GM18498 (cell line): ENCODE measurements around the gene NCK2.
"Not testable (repeated sequence)": the region's sequence is repeated elsewhere in the genome, so short reads cannot be mapped to it uniquely, and the experiment has no call there.

Experiments
- ATAC-seq: cut with Tn5 transposase; IDR thresholded peaks from one replicate; pipeline ENCODE4 v1.9.1; 2021; ENCODE audit warnings: mild to moderate bottlenecking, moderate library complexity; ENCODE audit not compliant: unreplicated experiment

NCK2 gene

DNA sequence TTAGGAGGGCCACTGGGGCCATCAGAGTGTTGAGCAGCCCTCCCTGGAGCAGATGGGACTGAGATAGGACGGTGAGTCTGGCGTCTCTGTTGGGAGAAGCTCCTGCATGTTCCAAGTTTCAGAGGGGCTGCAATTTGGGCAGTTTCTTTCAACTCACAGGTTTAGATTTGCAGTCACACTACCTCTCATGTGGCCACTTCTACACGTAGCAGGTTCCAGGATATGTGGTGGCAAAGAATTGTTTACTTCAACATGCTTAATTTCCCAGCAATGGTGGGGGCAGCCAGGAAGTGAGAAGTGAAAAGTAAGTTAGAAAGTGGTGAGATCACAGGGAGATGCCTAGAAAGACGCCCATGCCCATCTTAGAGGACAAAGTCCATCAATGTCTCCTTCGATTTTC is 9.3 kb downstream of the NCK2 start:
- peak; percentile 43 for ATAC-seq

DNA sequence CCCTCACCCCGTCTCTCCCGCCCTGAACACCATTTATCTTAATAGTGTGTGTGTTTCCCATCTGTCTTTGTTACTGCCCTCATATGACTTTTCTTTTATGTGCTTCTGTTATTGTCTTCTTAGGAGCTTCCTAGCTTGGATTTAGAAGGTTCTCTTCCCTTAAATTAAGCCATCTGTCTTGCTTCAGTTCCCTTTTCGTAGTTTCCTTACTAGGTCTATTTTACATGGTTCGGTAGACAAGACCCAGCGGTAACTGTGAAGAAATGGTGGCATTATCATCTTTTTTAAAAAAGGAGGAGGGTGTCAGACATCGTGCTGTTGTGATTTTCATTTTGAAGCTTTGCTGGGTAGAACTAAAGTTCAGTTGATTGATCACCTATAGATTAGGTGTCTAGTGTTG is 10.3 kb downstream of the NCK2 start:
- no peak for ATAC-seq

GRCh38 chr2:105755895-105756294 is 11.2 kb downstream of the NCK2 start:
- ATAC-seq, result no peak

DNA sequence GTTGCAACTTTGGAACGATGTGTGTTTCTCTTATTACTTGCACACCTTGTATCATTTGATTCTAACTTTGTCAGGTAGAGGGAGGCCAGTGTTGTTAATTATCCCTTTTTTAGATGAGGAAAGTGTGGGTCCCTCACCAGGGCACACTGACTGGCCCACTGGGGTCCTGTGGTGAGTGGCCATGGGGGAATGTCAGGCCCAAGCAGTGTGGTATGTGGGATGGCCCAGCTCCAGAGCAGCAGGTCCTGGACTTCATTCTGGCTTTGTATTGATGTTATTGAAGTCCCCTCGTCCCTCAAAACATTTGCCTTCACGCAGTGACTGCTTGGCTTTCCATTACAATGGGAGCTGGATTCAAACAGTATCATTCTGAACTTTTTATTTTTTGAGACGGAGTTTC is 11.7 kb downstream of the NCK2 start:
- ATAC-seq, result no peak

DNA sequence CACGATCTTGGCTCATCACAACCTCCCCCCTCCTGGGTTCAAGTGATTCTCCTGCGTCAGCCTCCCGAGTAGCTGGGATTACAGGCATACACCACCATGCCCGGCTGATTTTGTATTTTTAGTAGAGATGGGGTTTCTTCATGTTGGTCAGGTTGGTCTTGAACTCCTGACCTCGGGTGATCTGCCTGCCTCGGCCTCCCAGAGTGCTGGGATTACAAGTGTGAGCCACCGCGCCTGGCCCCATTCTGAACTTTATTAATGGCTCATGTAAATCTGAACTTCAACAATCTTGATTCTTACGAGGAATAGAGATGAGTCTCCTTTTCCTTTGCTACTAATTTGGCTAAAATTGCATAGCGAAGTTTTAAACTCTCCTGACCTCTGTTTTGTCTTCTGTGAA is 12.2 kb downstream of the NCK2 start:
- ATAC-seq, result not testable (repeated sequence)

DNA sequence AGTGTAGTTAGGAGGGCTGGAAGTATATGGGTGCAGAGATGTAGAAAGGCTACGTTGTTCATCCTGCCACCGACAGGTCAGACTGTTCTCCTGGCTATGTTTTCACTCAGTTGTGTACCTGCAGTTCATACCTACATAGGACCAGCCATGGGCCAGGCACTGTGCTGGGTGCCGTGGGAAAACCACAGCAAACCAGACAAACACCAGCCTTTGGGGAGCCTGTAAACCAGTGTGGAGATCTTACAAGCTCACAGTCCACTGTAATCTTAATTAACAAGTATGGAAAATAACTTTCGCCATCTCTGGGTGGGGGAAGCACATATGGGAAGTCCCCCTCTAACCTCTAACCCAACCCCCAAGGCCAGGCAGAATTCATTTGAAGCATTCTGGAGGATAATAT is 12.7 kb downstream of the NCK2 start:
- no peak for ATAC-seq

DNA sequence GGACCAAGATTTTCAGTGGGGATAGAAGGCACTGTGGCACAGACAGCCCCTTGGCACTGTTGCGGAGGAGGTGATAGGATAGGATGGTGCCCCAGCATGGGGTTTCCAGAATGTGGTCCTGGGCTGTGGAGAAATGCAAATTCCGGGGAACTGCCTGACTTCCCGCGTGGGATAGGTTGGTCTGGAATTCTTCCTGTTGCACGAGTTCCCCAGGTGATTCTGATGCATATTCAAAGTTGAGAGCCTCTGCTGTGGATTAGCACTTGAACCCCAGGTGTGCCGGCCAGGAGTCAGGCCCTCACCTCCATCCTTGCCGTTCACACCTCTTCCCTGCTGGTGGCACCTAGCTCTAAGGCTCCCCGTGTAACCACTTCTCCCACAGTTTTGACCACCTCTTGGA is 15.5 kb downstream of the NCK2 start:
- no peak for ATAC-seq

DNA sequence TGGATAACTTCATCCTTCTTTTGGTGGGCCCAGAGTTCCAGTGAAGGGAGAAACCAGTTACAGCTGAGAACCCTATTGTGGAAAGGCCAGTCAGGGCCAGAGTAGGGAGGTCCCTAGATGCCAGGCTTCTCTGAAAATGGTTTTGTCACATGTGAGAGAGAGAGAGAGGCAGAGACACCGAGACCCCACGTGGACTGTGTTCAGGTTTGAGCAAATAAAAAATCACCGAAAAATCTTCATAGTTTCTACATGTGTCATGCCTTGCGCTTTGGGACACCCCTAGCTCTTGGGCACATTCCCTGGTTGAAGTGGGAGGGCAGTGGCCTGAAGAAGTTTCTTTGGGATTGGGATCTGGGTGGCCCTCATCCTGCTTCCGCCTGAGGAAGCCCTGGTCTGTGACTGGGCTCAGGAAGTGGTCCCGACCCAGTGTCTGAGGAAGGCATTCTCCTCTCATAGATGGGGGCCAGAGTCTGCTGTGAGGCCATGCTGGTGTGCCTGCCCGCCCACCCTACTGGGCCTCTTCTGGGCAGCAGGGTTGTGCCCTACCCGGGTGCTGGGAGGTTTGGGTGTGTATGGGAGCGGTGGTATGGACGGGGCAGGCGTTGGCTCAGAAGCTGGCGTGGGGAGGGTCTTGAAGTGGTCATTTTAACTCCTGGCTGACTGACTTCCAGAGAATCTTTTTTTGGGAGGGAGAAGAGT is 16.1 kb downstream of the NCK2 start:
- ATAC-seq, result no peak

- no peak for ATAC-seq
These were observed 17.3 kb downstream of the NCK2 start for GRCh38 chr2:105761931-105762515.

- ATAC-seq, result no peak
These were observed 18.4 kb downstream of the NCK2 start for GRCh38 chr2:105763076-105763475.

GRCh38 chr2:105764059-105764458 is 19.3 kb downstream of the NCK2 start:
- no peak for ATAC-seq

- no peak for ATAC-seq
These were observed 20.9 kb downstream of the NCK2 start for GRCh38 chr2:105765415-105766299.

DNA sequence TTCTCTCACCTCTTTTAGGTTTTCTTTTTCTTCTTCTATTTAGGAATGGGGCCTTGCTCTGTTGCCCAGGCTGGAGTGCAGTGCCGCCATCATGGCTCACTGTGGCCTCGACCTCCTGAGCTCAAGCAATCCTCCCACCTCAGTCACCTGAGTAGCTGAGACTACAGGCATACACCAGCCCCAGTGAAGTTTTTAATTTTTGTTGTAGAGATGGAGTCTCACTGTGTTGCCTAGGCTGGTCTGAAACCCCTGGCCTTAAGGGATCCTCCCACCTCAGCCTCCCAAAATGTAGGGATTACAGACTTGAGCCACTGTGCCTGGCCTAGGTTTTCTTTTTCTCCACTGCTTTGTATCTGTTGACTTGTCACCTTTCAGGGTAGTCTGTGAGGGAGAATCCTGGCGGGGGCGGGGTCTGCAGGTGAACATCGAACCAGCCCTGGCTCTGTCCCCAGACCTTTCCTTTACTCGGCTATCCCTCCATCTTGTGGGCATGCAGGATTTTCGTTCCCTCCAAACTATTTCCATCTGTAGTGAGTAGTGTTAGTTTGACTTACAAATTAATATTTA is 21.7 kb downstream of the NCK2 start:
- no peak for ATAC-seq

DNA sequence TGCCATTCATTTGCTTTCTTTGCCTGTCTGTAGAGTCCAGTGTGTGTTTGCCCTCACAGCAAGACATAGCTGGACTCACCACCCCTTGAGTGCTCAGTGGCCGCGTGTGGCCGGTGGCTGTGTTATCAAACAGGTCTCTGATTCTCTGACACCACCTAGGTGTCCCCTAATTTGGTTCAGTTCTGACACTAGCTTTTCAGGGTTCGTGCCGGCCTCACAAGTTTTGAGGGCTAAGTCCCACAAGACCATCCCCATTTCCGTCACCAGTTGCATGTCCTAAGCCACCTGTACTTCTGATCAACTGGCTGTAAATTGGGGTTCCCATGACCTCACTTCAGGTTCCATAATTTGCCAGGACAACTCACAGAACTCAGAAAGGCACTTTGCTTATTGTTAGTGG is 23.5 kb downstream of the NCK2 start:
- no peak for ATAC-seq

DNA sequence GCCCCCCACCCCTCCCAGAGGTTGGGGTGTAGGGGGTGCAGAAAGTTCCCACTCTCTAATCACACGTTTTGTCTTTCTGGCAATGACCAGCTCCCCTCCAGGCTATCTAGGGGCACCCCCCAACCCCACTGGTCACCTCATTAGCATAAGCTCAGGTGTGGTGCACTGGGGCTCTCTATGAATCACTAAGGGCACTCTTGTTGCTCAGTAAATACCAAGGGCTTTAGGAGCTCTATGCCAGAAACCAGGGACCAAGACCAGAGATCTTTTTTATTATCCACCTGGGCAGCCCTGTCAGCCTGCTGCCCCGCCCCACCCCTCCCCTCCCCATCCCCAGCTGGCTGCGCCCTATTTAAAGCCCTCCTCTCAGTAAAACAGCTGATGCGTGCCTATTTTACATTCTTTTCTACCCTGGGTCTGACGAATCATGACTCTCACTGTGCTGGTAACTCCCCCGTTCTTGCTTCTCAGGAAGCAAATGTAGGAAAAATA is 24.3 kb downstream of the NCK2 start:
- ATAC-seq, result no peak

DNA sequence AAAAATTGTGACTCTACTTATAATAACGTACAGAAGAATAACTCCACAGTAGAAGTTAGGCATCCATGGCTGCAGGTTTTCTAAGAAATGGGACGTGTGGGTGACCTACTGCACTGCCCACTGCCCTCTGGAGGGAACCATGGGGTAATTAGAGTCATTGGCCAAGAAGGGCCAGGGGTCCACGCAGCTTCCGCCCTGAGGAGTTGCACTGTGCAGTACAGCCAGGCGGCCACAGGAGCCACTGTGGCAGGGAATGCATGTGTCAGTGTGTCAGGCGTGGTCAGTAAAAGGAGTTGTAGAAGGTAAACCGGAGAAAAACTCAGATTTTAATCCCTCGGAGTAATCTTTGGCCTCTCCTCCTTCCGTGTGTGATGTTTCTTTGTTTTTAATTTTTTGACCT is 24.8 kb downstream of the NCK2 start:
- ATAC-seq, result no peak

DNA sequence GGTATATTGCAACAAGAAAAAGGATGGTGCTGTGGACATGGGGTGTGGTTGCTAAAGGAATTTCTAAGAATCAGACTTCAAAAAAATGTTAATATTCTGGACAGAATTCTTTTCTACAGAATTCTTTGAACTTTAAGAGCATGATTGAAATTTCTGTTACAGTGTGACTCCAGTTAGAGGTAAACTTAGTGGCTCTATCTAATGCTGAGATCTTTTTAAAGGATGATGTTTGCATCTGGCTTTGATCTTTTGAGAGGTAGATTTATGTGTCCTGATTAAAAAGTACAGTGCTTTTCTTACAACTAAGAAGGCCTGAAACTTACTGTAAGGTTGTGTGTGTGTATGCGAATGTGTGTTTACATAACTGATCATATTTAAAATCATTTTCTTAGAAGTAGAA is 25.4 kb downstream of the NCK2 start:
- no peak for ATAC-seq

GRCh38 chr2:105771291-105771690 is 26.6 kb downstream of the NCK2 start:
- not testable (repeated sequence) for ATAC-seq

DNA sequence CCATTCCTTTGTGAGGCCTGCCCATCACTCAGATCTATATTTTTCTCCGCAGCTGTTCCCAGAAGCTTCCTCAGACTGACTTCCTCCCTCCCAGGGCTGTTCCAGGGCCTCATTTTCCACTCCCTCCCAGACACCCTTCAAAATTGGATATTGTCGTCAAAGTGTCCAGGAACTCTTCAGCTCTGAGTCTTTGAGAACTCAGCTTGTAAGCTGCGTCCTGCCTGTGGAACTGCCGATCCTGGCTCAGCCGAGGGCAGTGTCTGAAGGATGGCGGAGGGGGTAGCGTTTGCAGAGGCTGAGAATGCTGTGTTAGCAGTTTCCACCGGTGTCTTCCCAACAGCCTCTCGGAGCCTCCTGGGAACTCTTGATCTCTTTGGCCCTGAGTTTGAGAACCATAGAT is 27.1 kb downstream of the NCK2 start:
- no peak for ATAC-seq

DNA sequence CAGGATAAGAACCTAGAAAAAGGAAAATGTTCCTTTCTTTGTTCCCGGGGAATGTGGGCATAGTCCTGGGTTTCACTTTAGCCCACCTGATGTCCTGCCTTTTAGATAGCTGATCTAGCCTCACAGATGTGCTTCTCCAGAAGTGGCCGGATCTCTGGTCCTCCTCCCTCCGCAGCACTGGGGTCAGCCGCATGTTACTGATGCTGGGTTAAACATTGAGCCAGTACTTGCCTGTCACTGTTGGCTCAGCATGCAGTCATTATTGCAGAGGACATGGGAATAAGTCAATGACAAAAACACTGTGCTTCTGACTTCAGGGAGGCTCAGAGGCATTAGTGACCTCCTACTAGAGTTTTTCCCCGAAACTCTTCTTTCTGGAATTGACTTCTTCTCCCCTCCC is 27.6 kb downstream of the NCK2 start:
- ATAC-seq, result no peak

DNA sequence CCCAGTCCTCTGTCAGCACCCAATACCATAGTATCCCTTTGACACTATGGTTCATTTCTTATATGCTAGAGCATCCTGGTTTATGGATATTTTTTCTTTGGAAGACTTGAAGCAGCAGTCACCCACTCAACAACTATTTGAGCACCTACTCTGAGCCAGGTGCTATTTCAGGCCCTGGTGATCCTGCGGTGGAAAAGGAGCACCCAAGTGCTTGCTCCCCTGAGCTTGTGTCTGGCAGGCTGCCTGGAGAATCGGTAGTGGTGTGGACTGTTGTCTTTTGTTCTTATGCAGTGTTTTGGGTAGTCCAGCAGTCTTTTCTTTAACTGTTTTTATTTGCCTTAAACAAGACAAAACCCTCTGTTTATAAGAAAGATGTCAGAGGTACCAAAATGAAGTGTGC is 28.9 kb downstream of the NCK2 start:
- ATAC-seq, result no peak
